PC-9 (cell line): ENCODE data around the gene PEX5. TPM values are rescaled to one million over a fixed set of nuclear protein-coding genes. Genes with fewer than 3 reads are reported as not detected.

Source experiments
- BruUV-seq: library from RNA; stranded (reverse); fragments of 400-500 nt; replicated peaks from 2 replicates; lab custom pipeline; 2021; lab: Mats Ljungman, UMichigan
- CTCF ChIA-PET: fragments of 300-600 bp; sonication (Branson Sonifier 250); formaldehyde crosslinking; loops from one replicate; lab custom pipeline; 2022; ENCODE audit warnings: antibody characterized with exemption; lab: Charles Lee
- POLR2A ChIA-PET: fragments of 300-600 bp; sonication (Branson Sonifier 250); formaldehyde crosslinking; loops from one replicate; lab custom pipeline; 2022; ENCODE audit warnings: antibody characterized with exemption; ENCODE audit not compliant: unreplicated experiment; lab: Charles Lee
- DNase-seq, 2 experiments: peaks; one replicate each; pipeline versions ENCODE4 v3.0.0 to v3.0.0-alpha.2; 2015 to 2022; ENCODE audit warnings: mixed read lengths in 1 of 2
- H2AFZ ChIP-seq: fragments of 200-600 bp; sonication (generic); 2 replicates; pipeline ENCODE4 v1.8.1; 2017; ENCODE audit warnings: antibody characterized with exemption
- H3F3A ChIP-seq: fragments of 200-600 bp; sonication (generic); 2 replicates; pipeline ENCODE4 v1.8.1; 2017; ENCODE audit warnings: antibody characterized with exemption, mild to moderate bottlenecking, low read depth; ENCODE audit not compliant: insufficient read depth
- H3K27ac ChIP-seq: fragments of 200-600 bp; sonication (generic); 2 replicates; pipeline ENCODE4 v1.6.1; 2016; ENCODE audit warnings: mixed run types
- H3K27me3 ChIP-seq: fragments of 200-600 bp; sonication (generic); 2 replicates; pipeline ENCODE4 v1.6.1; 2016; ENCODE audit warnings: low read depth, mixed run types; ENCODE audit not compliant: insufficient read depth
- H3K36me3 ChIP-seq: fragments of 200-600 bp; sonication (generic); 2 replicates; pipeline ENCODE4 v1.6.1; 2016; ENCODE audit warnings: low read depth, mixed run types
- H3K4me1 ChIP-seq: fragments of 200-600 bp; sonication (generic); replicated peaks from 2 replicates; pipeline ENCODE4 v1.6.1; 2016; ENCODE audit warnings: mixed run types; ENCODE audit not compliant: insufficient read depth
- H3K4me2 ChIP-seq: fragments of 200-600 bp; sonication (generic); 2 replicates; pipeline ENCODE4 v1.6.1; 2017; ENCODE audit warnings: mixed run types
- H3K4me3 ChIP-seq: fragments of 200-600 bp; sonication (generic); 2 replicates; pipeline ENCODE4 v1.6.1; 2016; ENCODE audit warnings: mixed run types
- H3K79me2 ChIP-seq: fragments of 200-600 bp; sonication (generic); 2 replicates; pipeline ENCODE4 v1.6.1; 2017; ENCODE audit warnings: low read depth, mixed run types
- H3K9me2 ChIP-seq: fragments of 200-600 bp; sonication (generic); 2 replicates; pipeline ENCODE4 v1.8.1; 2017; ENCODE audit warnings: mild to moderate bottlenecking; ENCODE audit not compliant: insufficient read depth
- H3K9me3 ChIP-seq: fragments of 200-600 bp; sonication (generic); 2 replicates; pipeline ENCODE4 v1.8.1; 2016; ENCODE audit warnings: low read depth; ENCODE audit not compliant: insufficient read depth
- H4K20me1 ChIP-seq: fragments of 200-600 bp; sonication (generic); 2 replicates; pipeline ENCODE4 v1.8.1; 2017; ENCODE audit not compliant: insufficient read depth
- EZH2 ChIP-seq: fragments of 200-600 bp; sonication (generic); IDR thresholded peaks from 2 replicates; pipeline ENCODE4 v1.8.0; 2017; ENCODE audit warnings: antibody characterized with exemption, low read depth
- intact Hi-C: fragments of 100-400 bp; cut with micrococcal nuclease; formaldehyde crosslinking; loops from one replicate; pipeline ENCODE4 v1.10.0; 2022; ENCODE audit not compliant: unreplicated experiment
- total RNA-seq: library from RNA; stranded (reverse); gene quantifications from 2 replicates; pipeline ENCODE4 v1.2.3, GENCODE V29; 2021
- TF ChIP-seq, protein P1 (sequence below): fragments of 200-600 bp; sonication (generic); conservative IDR thresholded peaks from 2 replicates; pipeline ENCODE4 v1.6.1; 2017; ENCODE audit warnings: mixed run types, antibody characterized with exemption, mild to moderate bottlenecking, moderate library complexity

Gene PEX5
- total RNA-seq, 1 experiment from 2014 or later = 62.1 TPM

DNA sequence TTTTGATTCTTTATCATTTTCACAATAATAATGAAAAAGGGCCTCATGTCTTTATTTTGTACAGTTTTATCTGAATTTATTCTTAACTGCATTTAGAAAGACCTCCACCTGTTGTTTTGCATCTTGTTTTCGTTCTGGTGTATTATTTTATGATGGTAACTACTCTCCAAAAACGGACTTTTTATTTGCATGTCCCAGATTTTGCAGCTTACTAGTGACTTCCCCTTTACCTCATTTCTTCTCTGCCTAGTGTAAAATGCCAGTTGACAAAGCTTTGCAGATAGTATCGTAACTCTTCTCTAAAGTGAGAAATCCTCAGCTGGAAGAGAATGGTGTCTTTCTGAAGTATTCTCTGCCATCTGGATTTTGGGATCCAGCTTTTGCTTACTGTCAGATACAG lies 17.2 kb downstream of the PEX5 start:
- no peaks in the 10 kb centered on the region for H3K9me2 ChIP-seq

DNA sequence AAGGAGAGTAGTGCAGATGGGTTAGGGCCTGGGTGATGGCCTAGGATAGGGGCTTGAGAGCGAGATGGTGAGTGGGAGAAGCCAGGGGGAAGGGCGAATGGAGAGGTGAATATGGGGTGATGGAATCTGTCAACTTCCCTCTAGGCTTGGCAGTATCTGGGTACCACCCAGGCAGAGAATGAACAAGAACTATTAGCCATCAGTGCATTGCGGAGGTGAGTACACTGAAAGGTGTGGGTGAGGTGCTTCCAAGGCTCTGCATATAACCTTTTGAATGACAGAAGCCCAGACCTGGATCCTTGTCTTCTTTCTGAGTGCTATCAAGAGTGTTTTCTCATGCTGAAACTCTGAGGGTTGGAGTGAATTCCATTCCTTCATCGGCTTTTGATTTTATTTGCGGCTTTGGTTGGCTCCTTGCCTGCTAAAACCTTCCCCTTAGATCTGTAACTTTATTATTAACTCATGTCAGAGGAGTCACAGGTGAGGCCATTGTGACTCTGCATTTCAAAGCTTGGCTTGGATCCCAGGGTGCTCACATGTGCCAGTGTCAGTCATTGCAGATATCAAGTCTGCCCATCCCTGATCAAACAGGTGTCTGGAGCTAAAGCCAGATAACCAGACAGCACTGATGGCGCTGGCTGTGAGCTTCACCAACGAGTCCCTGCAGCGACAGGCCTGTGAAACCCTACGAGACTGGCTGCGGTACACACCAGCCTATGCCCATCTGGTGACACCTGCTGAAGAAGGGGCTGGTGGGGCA lies 18.6 kb downstream of the PEX5 start:
- H3K27me3 ChIP-seq = no peaks in the 10 kb centered on the region
- no peaks in the 10 kb centered on the region for H3F3A ChIP-seq
- no peaks in the 10 kb centered on the region for H3K4me1 ChIP-seq
- H2AFZ ChIP-seq = no peak overlapping the region
- H3K4me2 ChIP-seq = no peak overlapping the region
- ChIA-PET CTCF (no interaction called here), POLR2A (no interaction called here)
- no peak overlapping the region for H3K4me3 ChIP-seq
- H3K9me2 ChIP-seq = no peaks in the 10 kb centered on the region
- no peak overlapping the region for H3K27ac ChIP-seq
- peaks cover 8% of the 10 kb centered on the region for H3K9me3 ChIP-seq
- DNase-seq = no peak
- H4K20me1 ChIP-seq = no peaks in the 10 kb centered on the region
- TF ChIP-seq, protein P1, sequence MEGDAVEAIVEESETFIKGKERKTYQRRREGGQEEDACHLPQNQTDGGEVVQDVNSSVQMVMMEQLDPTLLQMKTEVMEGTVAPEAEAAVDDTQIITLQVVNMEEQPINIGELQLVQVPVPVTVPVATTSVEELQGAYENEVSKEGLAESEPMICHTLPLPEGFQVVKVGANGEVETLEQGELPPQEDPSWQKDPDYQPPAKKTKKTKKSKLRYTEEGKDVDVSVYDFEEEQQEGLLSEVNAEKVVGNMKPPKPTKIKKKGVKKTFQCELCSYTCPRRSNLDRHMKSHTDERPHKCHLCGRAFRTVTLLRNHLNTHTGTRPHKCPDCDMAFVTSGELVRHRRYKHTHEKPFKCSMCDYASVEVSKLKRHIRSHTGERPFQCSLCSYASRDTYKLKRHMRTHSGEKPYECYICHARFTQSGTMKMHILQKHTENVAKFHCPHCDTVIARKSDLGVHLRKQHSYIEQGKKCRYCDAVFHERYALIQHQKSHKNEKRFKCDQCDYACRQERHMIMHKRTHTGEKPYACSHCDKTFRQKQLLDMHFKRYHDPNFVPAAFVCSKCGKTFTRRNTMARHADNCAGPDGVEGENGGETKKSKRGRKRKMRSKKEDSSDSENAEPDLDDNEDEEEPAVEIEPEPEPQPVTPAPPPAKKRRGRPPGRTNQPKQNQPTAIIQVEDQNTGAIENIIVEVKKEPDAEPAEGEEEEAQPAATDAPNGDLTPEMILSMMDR = no peak
- TF ChIP-seq EZH2 = no peak
- peaks cover 76% of the 10 kb centered on the region for H3K36me3 ChIP-seq
- intact Hi-C loops = no loop called here
- no peaks in the 10 kb centered on the region for H3K79me2 ChIP-seq
- BruUV-seq = no TSS peak

More for the DNA sequence above, 17.2 kb downstream of the PEX5 start:
- H3K4me3 ChIP-seq = no peak overlapping the region
- TF ChIP-seq EZH2 = no peak
- TF ChIP-seq, protein P1 = no peak
- BruUV-seq = no TSS peak
- H3K79me2 ChIP-seq = no peaks in the 10 kb centered on the region
- no peak overlapping the region for H2AFZ ChIP-seq
- ChIA-PET CTCF (interaction anchor here (0.6 kb wide), 1 partner anchor 847 kb away, joined by 3 read pairs; no protein-coding TSS in a partner anchor), POLR2A (interaction anchor here (0.7 kb wide), 1 partner anchor 460 kb away, joined by 8 read pairs; no protein-coding TSS in a partner anchor)
- H3K4me1 ChIP-seq = no peaks in the 10 kb centered on the region
- no peak overlapping the region for H3K4me2 ChIP-seq
- no peaks in the 10 kb centered on the region; the same call in 1 of the 2 replicates for H3K9me3 ChIP-seq
- no peak overlapping the region for H3K27ac ChIP-seq
- no peak for DNase-seq
- peaks cover 84% of the 10 kb centered on the region for H3K36me3 ChIP-seq
- H3K27me3 ChIP-seq = no peaks in the 10 kb centered on the region
- intact Hi-C loops = no loop called here
- H3F3A ChIP-seq = no peaks in the 10 kb centered on the region
- H4K20me1 ChIP-seq = no peaks in the 10 kb centered on the region

DNA sequence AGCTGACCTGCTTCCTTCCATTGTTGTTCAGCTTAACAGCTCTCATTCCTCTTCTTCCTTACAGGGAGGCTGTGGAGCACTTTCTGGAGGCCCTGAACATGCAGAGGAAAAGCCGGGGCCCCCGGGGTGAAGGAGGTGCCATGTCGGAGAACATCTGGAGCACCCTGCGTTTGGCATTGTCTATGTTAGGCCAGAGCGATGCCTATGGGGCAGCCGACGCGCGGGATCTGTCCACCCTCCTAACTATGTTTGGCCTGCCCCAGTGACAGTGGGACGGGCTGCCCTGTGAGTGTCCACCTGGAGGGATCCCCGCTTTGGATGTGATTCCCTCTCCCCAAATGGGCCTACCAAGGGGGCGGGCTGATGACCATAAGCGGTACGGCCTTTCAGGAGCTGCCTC lies 20.5 kb downstream of the PEX5 start:
- no peaks in the 10 kb centered on the region for H4K20me1 ChIP-seq
- H3K9me3 ChIP-seq = peaks cover 10% of the 10 kb centered on the region
- H3K4me3 ChIP-seq = no peak overlapping the region
- H3K79me2 ChIP-seq = no peaks in the 10 kb centered on the region
- H3K27ac ChIP-seq = no peak overlapping the region
- ChIA-PET POLR2A (no interaction called here), CTCF (no interaction called here)
- peaks cover 66% of the 10 kb centered on the region for H3K36me3 ChIP-seq
- 0 out of 2 replicates have a peak, but pooled peaks cover 3% of the 10 kb centered on the region for H3F3A ChIP-seq
- H2AFZ ChIP-seq = no peak overlapping the region
- no peak for TF ChIP-seq EZH2
- TF ChIP-seq, protein P1 = no peak
- H3K4me1 ChIP-seq = no peaks in the 10 kb centered on the region
- no peak for DNase-seq
- no peaks in the 10 kb centered on the region for H3K9me2 ChIP-seq
- BruUV-seq = no TSS peak
- intact Hi-C loops = no loop called here
- no peaks in the 10 kb centered on the region for H3K27me3 ChIP-seq
- H3K4me2 ChIP-seq = no peak overlapping the region
